ENCODE results near the gene ADPRS. TPM values are rescaled to one million over a fixed set of nuclear protein-coding genes. Genes with fewer than 3 reads are reported as not detected.

ADPRS gene
- total RNA-seq, 4 donors from 2014 or later: 9.2 to 23.7 (median 17.2) TPM

- Histone ChIP-seq H3K4me3 (no peak overlapping the region), H3K4me1 (no peaks in the 10 kb centered on the region), H3K27ac (peak overlapping the region; percentile 47 to 53), H3K27me3 (no peaks in the 10 kb centered on the region), H3K36me3 (no peaks in the 10 kb centered on the region), H3K9me3 (no peaks in the 10 kb centered on the region)
- DNase-seq: peak in 1 of 2 donors; percentile 54
- intact Hi-C loops (cut with DNase I; ENCODE audit: low total_unique reads): no loop called here
- TF ChIP-seq POLR2A (IDR thresholded peaks at IDR 0.05): no peak
- no peak for TF ChIP-seq CTCF (IDR thresholded peaks at IDR 0.05)
Observed at GRCh38 chr1:36136535-36136934, 47.8 kb downstream of the ADPRS start.

GRCh38 chr1:36137226-36137625 lies 48.5 kb downstream of the ADPRS start:
- H3K27ac ChIP-seq: peak overlapping the region; percentile 47 to 53
- H3K27me3 ChIP-seq: no peaks in the 10 kb centered on the region
- intact Hi-C loops (cut with DNase I; ENCODE audit: low total_unique reads): no loop called here
- H3K4me1 ChIP-seq: no peaks in the 10 kb centered on the region
- TF ChIP-seq POLR2A (IDR thresholded peaks at IDR 0.05): no peak
- TF ChIP-seq CTCF (IDR thresholded peaks at IDR 0.05): no peak
- no peak overlapping the region for H3K4me3 ChIP-seq
- no peaks in the 10 kb centered on the region for H3K9me3 ChIP-seq
- no peaks in the 10 kb centered on the region for H3K36me3 ChIP-seq
- DNase-seq: no peak

GRCh38 chr1:36137776-36138175 lies 49.1 kb downstream of the ADPRS start:
- intact Hi-C loops (cut with DNase I; ENCODE audit: low total_unique reads): no loop called here
- H3K4me1 ChIP-seq: no peaks in the 10 kb centered on the region
- no peak overlapping the region for H3K27ac ChIP-seq
- TF ChIP-seq CTCF (IDR thresholded peaks at IDR 0.05): no peak
- TF ChIP-seq POLR2A (IDR thresholded peaks at IDR 0.05): no peak
- no peak overlapping the region for H3K4me3 ChIP-seq
- no peak for DNase-seq
- no peaks in the 10 kb centered on the region for H3K36me3 ChIP-seq
- H3K27me3 ChIP-seq: no peaks in the 10 kb centered on the region
- H3K9me3 ChIP-seq: no peaks in the 10 kb centered on the region

GRCh38 chr1:36139521-36139920 lies 50.8 kb downstream of the ADPRS start:
- intact Hi-C loops (cut with DNase I; ENCODE audit: low total_unique reads): no loop called here
- Histone ChIP-seq H3K36me3 (no peaks in the 10 kb centered on the region), H3K4me1 (no peaks in the 10 kb centered on the region), H3K27me3 (no peaks in the 10 kb centered on the region), H3K9me3 (no peaks in the 10 kb centered on the region), H3K27ac (no peak overlapping the region), H3K4me3 (no peak overlapping the region)
- DNase-seq: no peak
- TF ChIP-seq CTCF (IDR thresholded peaks at IDR 0.05): no peak
- no peak for TF ChIP-seq POLR2A (IDR thresholded peaks at IDR 0.05)

GRCh38 chr1:36142121-36142520 lies 53.4 kb downstream of the ADPRS start:
- H3K4me1 ChIP-seq: no peaks in the 10 kb centered on the region
- no peak overlapping the region for H3K4me3 ChIP-seq
- H3K27me3 ChIP-seq: no peaks in the 10 kb centered on the region
- H3K27ac ChIP-seq: no peak overlapping the region
- intact Hi-C loops (cut with DNase I; ENCODE audit: low total_unique reads): no loop called here
- no peaks in the 10 kb centered on the region for H3K36me3 ChIP-seq
- H3K9me3 ChIP-seq: no peaks in the 10 kb centered on the region
- TF ChIP-seq POLR2A (IDR thresholded peaks at IDR 0.05) (no peak), CTCF (IDR thresholded peaks at IDR 0.05) (no peak)
- no peak for DNase-seq
